Astrocyte (in vitro differentiated cells and primary cell): ENCODE data around the gene IL20RA. TPM values are rescaled to one million over a fixed set of nuclear protein-coding genes. Genes with fewer than 3 reads are reported as not detected.

Experiments
- DNase-seq: peaks from one replicate; pipeline ENCODE4 v3.0.0-alpha.2; 2010; ENCODE audit warnings: low read depth
- FAIRE-seq: peaks from 2 replicates; lab custom pipeline; 2011; peaks lifted over from hg19 to GRCh38; lab: Jason Lieb, UNC
- H2AFZ ChIP-seq: 2 replicates; pipeline ENCODE4 v1.6.0; 2012; ENCODE audit warnings: low read depth, low read length, inconsistent platforms
- H3K27ac ChIP-seq: 2 replicates; pipeline ENCODE4 v1.5.1; 2011; ENCODE audit warnings: low read depth, low read length, inconsistent platforms
- H3K27me3 ChIP-seq: 2 replicates; pipeline ENCODE4 v1.6.0; 2011; ENCODE audit warnings: low read length, inconsistent platforms; ENCODE audit not compliant: insufficient read depth
- H3K36me3 ChIP-seq: 2 replicates; pipeline ENCODE4 v1.5.1; 2011; ENCODE audit warnings: low read length, inconsistent platforms; ENCODE audit not compliant: insufficient read depth
- H3K4me1 ChIP-seq: 2 replicates; pipeline ENCODE4 v1.5.1; 2011; ENCODE audit warnings: low read length, inconsistent platforms; ENCODE audit not compliant: insufficient read depth
- H3K4me2 ChIP-seq: 2 replicates; pipeline ENCODE4 v1.6.0; 2012; ENCODE audit warnings: low read length, inconsistent platforms
- H3K4me3 ChIP-seq: 2 replicates; pipeline ENCODE4 v1.5.1; 2011; ENCODE audit warnings: low read depth, mild to moderate bottlenecking, low read length, inconsistent platforms; ENCODE audit not compliant: insufficient read depth
- H3K79me2 ChIP-seq: 2 replicates; pipeline ENCODE4 v1.6.0; 2012; ENCODE audit warnings: mild to moderate bottlenecking, low read length, inconsistent platforms; ENCODE audit not compliant: insufficient read depth
- H3K9ac ChIP-seq: 2 replicates; pipeline ENCODE4 v1.6.0; 2012; ENCODE audit warnings: mild to moderate bottlenecking, low read length, inconsistent platforms
- H3K9me3 ChIP-seq: 2 replicates; pipeline ENCODE4 v1.5.1; 2012; ENCODE audit warnings: low read depth, mild to moderate bottlenecking, low read length, inconsistent platforms; ENCODE audit not compliant: insufficient read depth
- H4K20me1 ChIP-seq: 2 replicates; pipeline ENCODE4 v1.6.0; 2012; ENCODE audit warnings: low read length, inconsistent platforms; ENCODE audit not compliant: insufficient read depth
- H3K27ac Mint-ChIP-seq: one replicate; pipeline ENCODE4 v1.8.0; 2021; ENCODE audit warnings: mild to moderate bottlenecking, mixed read lengths; ENCODE audit not compliant: unreplicated experiment
- H3K27me3 Mint-ChIP-seq: one replicate; pipeline ENCODE4 v1.8.0; 2021; ENCODE audit warnings: low read depth, mixed read lengths; ENCODE audit not compliant: unreplicated experiment
- H3K36me3 Mint-ChIP-seq: one replicate; pipeline ENCODE4 v1.8.0; 2021; ENCODE audit warnings: low read depth, mixed read lengths; ENCODE audit not compliant: unreplicated experiment
- H3K4me1 Mint-ChIP-seq: one replicate; pipeline ENCODE4 v1.8.0; 2021; ENCODE audit warnings: low read depth, mixed read lengths; ENCODE audit not compliant: unreplicated experiment
- H3K4me3 Mint-ChIP-seq: one replicate; pipeline ENCODE4 v1.8.0; 2021; ENCODE audit warnings: mild to moderate bottlenecking, moderate library complexity, mixed read lengths; ENCODE audit not compliant: unreplicated experiment
- H3K9me3 Mint-ChIP-seq: one replicate; pipeline ENCODE4 v1.8.0; 2021; ENCODE audit warnings: mild to moderate bottlenecking, mixed read lengths; ENCODE audit not compliant: unreplicated experiment
- CTCF ChIP-seq: IDR thresholded peaks from 2 replicates; pipeline ENCODE4 v1.5.1; 2011; ENCODE audit warnings: low read depth, mild to moderate bottlenecking, inconsistent platforms, low read length, moderate library complexity; ENCODE audit not compliant: insufficient read depth
- EZH2 ChIP-seq: IDR thresholded peaks from 2 replicates; pipeline ENCODE4 v1.6.1; 2012; ENCODE audit warnings: mild to moderate bottlenecking, low read length, inconsistent platforms; ENCODE audit not compliant: insufficient read depth
- total RNA-seq: library from RNA; stranded (reverse); gene quantifications from 2 replicates; pipeline ENCODE4 v1.2.1, GENCODE V29; 2021

Gene IL20RA
- total RNA-seq, 1 donor from 2014 or later: 0.07 TPM

- Histone ChIP-seq H3K36me3 (no peaks in the 10 kb centered on the region), H2AFZ (no peak overlapping the region), H3K9ac (no peak overlapping the region), H3K27ac (no peak overlapping the region), H3K4me1 (no peaks in the 10 kb centered on the region), H4K20me1 (no peaks in the 10 kb centered on the region), H3K4me3 (no peak overlapping the region), H3K9me3 (no peaks in the 10 kb centered on the region), H3K79me2 (no peaks in the 10 kb centered on the region), H3K4me2 (no peak overlapping the region), H3K27me3 (peaks cover 12% of the 10 kb centered on the region)
- DNase-seq (no peak), FAIRE-seq (no peak)
- Mint-ChIP-seq H3K4me1 (no peaks in the 10 kb centered on the region), H3K36me3 (no peaks in the 10 kb centered on the region), H3K27me3 (peaks cover 14% of the 10 kb centered on the region), H3K9me3 (no peaks in the 10 kb centered on the region), H3K27ac (no peak overlapping the region), H3K4me3 (no peak overlapping the region)
- TF ChIP-seq EZH2 (no peak), CTCF (no peak)
Observed at GRCh38 chr6:136983687-136984086, 61.1 kb downstream of the IL20RA start.

- no peak overlapping the region for H3K4me2 ChIP-seq
- Mint-ChIP-seq H3K27me3 (peaks cover 9% of the 10 kb centered on the region), H3K4me1 (no peaks in the 10 kb centered on the region), H3K4me3 (no peak overlapping the region), H3K36me3 (no peaks in the 10 kb centered on the region), H3K27ac (no peak overlapping the region), H3K9me3 (no peaks in the 10 kb centered on the region)
- H2AFZ ChIP-seq: no peak overlapping the region
- H3K36me3 ChIP-seq: no peaks in the 10 kb centered on the region
- no peak for FAIRE-seq
- TF ChIP-seq EZH2 (no peak), CTCF (no peak)
- no peak overlapping the region for H3K4me3 ChIP-seq
- no peak for DNase-seq
- H4K20me1 ChIP-seq: no peaks in the 10 kb centered on the region
- H3K9ac ChIP-seq: no peak overlapping the region
- H3K4me1 ChIP-seq: no peaks in the 10 kb centered on the region
- H3K79me2 ChIP-seq: no peaks in the 10 kb centered on the region
- no peaks in the 10 kb centered on the region for H3K9me3 ChIP-seq
- H3K27ac ChIP-seq: no peak overlapping the region
- H3K27me3 ChIP-seq: peaks cover 9% of the 10 kb centered on the region
Observed at GRCh38 chr6:136982928-136983327, 61.8 kb downstream of the IL20RA start.

- Mint-ChIP-seq H3K4me3 (no peak overlapping the region), H3K36me3 (no peaks in the 10 kb centered on the region), H3K4me1 (no peaks in the 10 kb centered on the region), H3K27ac (no peak overlapping the region), H3K27me3 (peaks cover 3% of the 10 kb centered on the region), H3K9me3 (no peaks in the 10 kb centered on the region)
- Histone ChIP-seq H3K9ac (no peak overlapping the region), H3K36me3 (no peaks in the 10 kb centered on the region), H3K27me3 (peaks cover 6% of the 10 kb centered on the region), H3K9me3 (no peaks in the 10 kb centered on the region), H3K4me2 (no peak overlapping the region), H3K4me1 (no peaks in the 10 kb centered on the region), H3K4me3 (no peak overlapping the region), H2AFZ (no peak overlapping the region), H3K79me2 (no peaks in the 10 kb centered on the region), H4K20me1 (no peaks in the 10 kb centered on the region), H3K27ac (no peak overlapping the region)
- no peak for TF ChIP-seq EZH2
- TF ChIP-seq CTCF: no peak
- DNase-seq (no peak), FAIRE-seq (no peak)
Observed at GRCh38 chr6:136980070-136980469, 64.7 kb downstream of the IL20RA start.
